CD4-positive, alpha-beta T cell (primary cell): ENCODE results near the gene ERF. TPM values are rescaled to one million over a fixed set of nuclear protein-coding genes. Genes with fewer than 3 reads are reported as not detected.
"Not testable (repeated sequence)": the region's sequence is repeated elsewhere in the genome, so short reads cannot be mapped to it uniquely, and the experiment has no call there.

Experiments
- ATAC-seq: fragments of 200-7000 bp; cut with Tn5 transposase; one replicate; pipeline ENCODE4 v1.10.0; 2022; ENCODE audit warnings: mild to moderate bottlenecking; ENCODE audit not compliant: poor library complexity
- CTCF ChIA-PET: fragments of 350-600 bp; sonication (Branson Sonifier 250); formaldehyde crosslinking; loops from one replicate; lab custom pipeline; 2021; ENCODE audit warnings: antibody characterized with exemption, inconsistent platforms; lab: Charles Lee
- POLR2A ChIA-PET: fragments of 350-600 bp; sonication (Branson Sonifier 250); formaldehyde crosslinking; loops from one replicate; lab custom pipeline; 2021; ENCODE audit warnings: antibody characterized with exemption, inconsistent platforms; lab: Charles Lee
- DNase-seq, 14 experiments: peaks; one replicate each; pipeline ENCODE4 v3.0.0-alpha.2; 2013 to 2020; ENCODE audit warnings: mixed read lengths in 2 of 14
- H3K27ac ChIP-seq, 2 donors: one replicate each; pipeline versions ENCODE4 v1.5.1 to v1.7.0; 2013; ENCODE audit warnings: low read length in 2 of 2, low read depth in 1 of 2, mild to moderate bottlenecking in 1 of 2
- H3K27me3 ChIP-seq, 2 experiments: 1 replicate in 1 of 2; 2 replicates in 1 of 2; pipeline versions ENCODE4 v1.6.1 to v1.7.0; 2013; ENCODE audit warnings: low read length in 2 of 2, control low read depth in 1 of 2, mild to moderate bottlenecking in 1 of 2, moderate library complexity in 1 of 2; ENCODE audit not compliant: insufficient read depth in 2 of 2, control insufficient read depth in 1 of 2
- H3K36me3 ChIP-seq: one replicate; pipeline ENCODE4 v1.6.1; 2013; ENCODE audit warnings: low read length, control low read depth; ENCODE audit not compliant: insufficient read depth
- H3K4me1 ChIP-seq: one replicate; pipeline ENCODE4 v1.6.1; 2013; ENCODE audit warnings: low read length, control low read depth; ENCODE audit not compliant: insufficient read depth
- H3K4me3 ChIP-seq: one replicate; pipeline ENCODE4 v1.5.1; 2013; ENCODE audit warnings: mild to moderate bottlenecking, low read length, moderate library complexity
- H3K9me3 ChIP-seq, 2 experiments: 1 replicate in 1 of 2; 2 replicates in 1 of 2; pipeline versions ENCODE4 v1.6.1 to v1.7.0; 2013; ENCODE audit warnings: low read length in 2 of 2, mild to moderate bottlenecking in 2 of 2, control low read depth in 1 of 2, moderate library complexity in 1 of 2; ENCODE audit not compliant: control insufficient read depth in 1 of 2, insufficient read depth in 1 of 2
- H3K27ac Mint-ChIP-seq: one replicate; pipeline ENCODE4 v1.8.0; 2020; ENCODE audit warnings: mixed read lengths
- H3K27me3 Mint-ChIP-seq: one replicate; pipeline ENCODE4 v1.8.0; 2021; ENCODE audit warnings: mixed read lengths
- H3K36me3 Mint-ChIP-seq: one replicate; pipeline ENCODE4 v1.8.0; 2021; ENCODE audit warnings: low read depth, mixed read lengths
- H3K4me1 Mint-ChIP-seq: one replicate; pipeline ENCODE4 v1.8.0; 2021; ENCODE audit warnings: low read depth, mixed read lengths
- H3K4me3 Mint-ChIP-seq: one replicate; pipeline ENCODE4 v1.8.0; 2020; ENCODE audit warnings: mild to moderate bottlenecking, mixed read lengths
- H3K9me3 Mint-ChIP-seq: one replicate; pipeline ENCODE4 v1.8.0; 2020; ENCODE audit warnings: mixed read lengths
- CTCF ChIP-seq: fragments of 200-600 bp; IDR thresholded peaks from one replicate; pipeline ENCODE4 v1.8.0; 2022; ENCODE audit warnings: antibody characterized with exemption, mild to moderate bottlenecking
- intact Hi-C, 2 experiments: fragments of 100-400 bp; cut with DNase I in 1 of 2; cut with micrococcal nuclease in 1 of 2; formaldehyde crosslinking; loops; one replicate each; pipeline versions ENCODE4 v1.15.1 to v1.9.0; 2023 to 2025; cut with DNase I, micrococcal nuclease
- total RNA-seq, 174 experiments: library from RNA in 2 of 174; stranded (reverse) in 2 of 174; gene quantifications; one replicate each; pipeline ENCODE4 v1.2.3 and lab custom pipeline; 2021 to 2026

ERF gene
- total RNA-seq, 2 experiments from 2014 or later: 105 to 113 TPM

- DNase-seq (peak; percentile 98 to 100 (median 99)), ATAC-seq (peak; percentile 74)
- H3K4me1 Mint-ChIP-seq: peaks cover 22% of the 10 kb centered on the region
- peak within 1 kb of the TSS; percentile 98 to 99 for H3K27ac ChIP-seq
- no peaks in the 10 kb centered on the region for H3K9me3 Mint-ChIP-seq
- no peaks in the 10 kb centered on the region for H3K27me3 Mint-ChIP-seq
- H3K27ac Mint-ChIP-seq: no peak within 1 kb of the TSS
- no peaks in the 10 kb centered on the region for H3K27me3 ChIP-seq
- H3K36me3 ChIP-seq: peaks cover 23% of the 10 kb centered on the region
- TF ChIP-seq CTCF: no peak
- H3K4me1 ChIP-seq: peaks cover 37% of the 10 kb centered on the region
- H3K9me3 ChIP-seq: no peaks in the 10 kb centered on the region
- peak within 1 kb of the TSS; percentile 92 for H3K4me3 Mint-ChIP-seq
- H3K36me3 Mint-ChIP-seq: peaks cover 20% of the 10 kb centered on the region
- peak within 1 kb of the TSS; percentile 70 for H3K4me3 ChIP-seq
- POLR2A ChIA-PET: interaction anchor here (1.7 to 4.4 kb wide), 6 partner anchors 11 to 136 kb away, joined by 6 to 59 read pairs (median 24); partner anchors contain the start of genes ERF and GSK3A
- intact Hi-C loops: loop anchor here (1.0 kb wide), 5 partner anchors 14 to 26 kb away; partner anchors contain the start of gene ERF (in 1 of the 2)
- CTCF ChIA-PET: interaction anchor here (3.2 kb wide), 1 partner anchor 11 kb away, joined by 27 read pairs; no protein-coding TSS in a partner anchor
These were observed 14.0 kb upstream of the ERF start, which contains the start of gene CIC for GRCh38 chr19:42268704-42269477. Gene CIC (plus strand): TSS chr19:42269252. CDS start chr19:42271784, 2,532 bp downstream.

GRCh38 chr19:42268142-42268703 lies 13.3 kb upstream of the ERF start:
- Histone ChIP-seq H3K4me1 (peaks cover 36% of the 10 kb centered on the region), H3K27ac (peak overlapping the region; percentile 98 to 99), H3K36me3 (peaks cover 17% of the 10 kb centered on the region), H3K4me3 (peak overlapping the region; percentile 70), H3K9me3 (no peaks in the 10 kb centered on the region), H3K27me3 (no peaks in the 10 kb centered on the region)
- intact Hi-C loops: loop anchor here (1.0 kb wide), 5 partner anchors 13 to 25 kb away; partner anchors contain the start of gene ERF (in 1 of the 2)
- no peak overlapping the region for H3K27ac Mint-ChIP-seq
- H3K36me3 Mint-ChIP-seq: peaks cover 15% of the 10 kb centered on the region
- ATAC-seq (peak; percentile 58), DNase-seq (peak in 13 of 14 experiments; percentile 94 to 100 (median 98))
- no peak overlapping the region for H3K4me3 Mint-ChIP-seq
- H3K27me3 Mint-ChIP-seq: no peaks in the 10 kb centered on the region
- CTCF ChIA-PET: interaction anchor here (1.8 kb wide), 1 partner anchor 12 kb away, joined by 5 read pairs; no protein-coding TSS in a partner anchor
- peaks cover 22% of the 10 kb centered on the region for H3K4me1 Mint-ChIP-seq
- TF ChIP-seq CTCF: no peak
- POLR2A ChIA-PET: interaction anchor here (0.8 to 4.4 kb wide), 6 partner anchors 11 to 25 kb away, joined by 3 to 59 read pairs (median 6); partner anchors contain the start of genes ERF and GSK3A
- H3K9me3 Mint-ChIP-seq: no peaks in the 10 kb centered on the region

GRCh38 chr19:42267644-42268141 lies 12.8 kb upstream of the ERF start:
- H3K27ac ChIP-seq: peak overlapping the region; percentile 98 to 99
- H3K27me3 Mint-ChIP-seq: no peaks in the 10 kb centered on the region
- intact Hi-C loops: loop anchor here (1.0 kb wide), 5 partner anchors 12 to 24 kb away; partner anchors contain the start of gene ERF (in 1 of the 2)
- H3K27me3 ChIP-seq: no peaks in the 10 kb centered on the region
- ChIA-PET CTCF (interaction anchor here (1.8 kb wide), 1 partner anchor 12 kb away, joined by 5 read pairs; no protein-coding TSS in a partner anchor), POLR2A (interaction anchor here (0.6 to 4.4 kb wide), 7 partner anchors 11 to 1261 kb away, joined by 3 to 59 read pairs (median 5); partner anchors contain the start of genes ERF and GSK3A)
- H3K27ac Mint-ChIP-seq: no peak overlapping the region
- H3K4me1 ChIP-seq: peaks cover 36% of the 10 kb centered on the region
- H3K36me3 ChIP-seq: peaks cover 11% of the 10 kb centered on the region
- no peaks in the 10 kb centered on the region for H3K9me3 Mint-ChIP-seq
- DNase-seq: no peak
- TF ChIP-seq CTCF: no peak
- H3K4me1 Mint-ChIP-seq: peaks cover 22% of the 10 kb centered on the region
- ATAC-seq: no peak
- H3K4me3 Mint-ChIP-seq: no peak overlapping the region
- H3K4me3 ChIP-seq: peak overlapping the region; percentile 70
- peaks cover 15% of the 10 kb centered on the region for H3K36me3 Mint-ChIP-seq
- H3K9me3 ChIP-seq: no peaks in the 10 kb centered on the region

GRCh38 chr19:42266928-42267603 lies 12.1 kb upstream of the ERF start:
- H3K4me3 ChIP-seq, H3K27me3 Mint-ChIP-seq, H3K9me3 ChIP-seq, H3K27ac Mint-ChIP-seq, intact Hi-C loops, H3K36me3 ChIP-seq, ATAC-seq, H3K4me3 Mint-ChIP-seq, H3K27me3 ChIP-seq, H3K27ac ChIP-seq, H3K9me3 Mint-ChIP-seq: not testable (repeated sequence)
- ChIA-PET POLR2A (interaction anchor here (0.6 to 4.4 kb wide), 6 partner anchors 11 to 1261 kb away, joined by 3 to 59 read pairs (median 6); partner anchors contain the start of genes ERF and GSK3A), CTCF (interaction anchor here (1.8 kb wide), 1 partner anchor 13 kb away, joined by 5 read pairs; no protein-coding TSS in a partner anchor)
- peaks cover 33% of the 10 kb centered on the region for H3K4me1 ChIP-seq
- Mint-ChIP-seq H3K36me3 (peaks cover 15% of the 10 kb centered on the region), H3K4me1 (peaks cover 22% of the 10 kb centered on the region)
- DNase-seq: peak in 2 of 14 experiments; percentile 2 to 24
